SJSA1 (cell line): Measurements from ENCODE around the gene RTEL1. TPM values are rescaled to one million over a fixed set of nuclear protein-coding genes. Genes with fewer than 3 reads are reported as not detected.

Experiments used
- DNase-seq, 2 experiments: peaks; one replicate each; pipeline ENCODE4 v3.0.0-alpha.2; 2015 to 2020; ENCODE audit warnings: low spot score in 2 of 2, low read depth in 1 of 2
- H3K27ac ChIP-seq: fragments of 250-450 bp; sonication (Bioruptor Pico); 2 replicates; pipeline ENCODE4 v1.5.1; 2020; ENCODE audit warnings: mild to moderate bottlenecking, moderate library complexity
- H3K27me3 ChIP-seq: fragments of 250-450 bp; sonication (Bioruptor Pico); replicated peaks from 2 replicates; pipeline ENCODE4 v1.5.1; 2020; ENCODE audit warnings: mild to moderate bottlenecking, moderate library complexity
- H3K36me3 ChIP-seq: fragments of 250-450 bp; sonication (Bioruptor Pico); 2 replicates; pipeline ENCODE4 v1.5.1; 2020; ENCODE audit warnings: mild to moderate bottlenecking
- H3K4me1 ChIP-seq: fragments of 250-450 bp; sonication (Bioruptor Pico); replicated peaks from 2 replicates; pipeline ENCODE4 v1.6.1; 2021; ENCODE audit warnings: mild to moderate bottlenecking
- H3K4me3 ChIP-seq: fragments of 250-450 bp; sonication (Bioruptor Pico); 2 replicates; pipeline ENCODE4 v1.5.1; 2020; ENCODE audit warnings: mild to moderate bottlenecking
- H3K9me3 ChIP-seq: fragments of 250-450 bp; sonication (Bioruptor Pico); replicated peaks from 2 replicates; pipeline ENCODE4 v1.5.1; 2020; ENCODE audit warnings: mild to moderate bottlenecking
- total RNA-seq: library from RNA; depleted of rRNA; stranded (reverse); fragments of >200 nt; shearing (Covaris generic); gene quantifications from 2 replicates; pipeline ENCODE4 v1.2.3, GENCODE V29; 2014

The RTEL1 gene
- total RNA-seq, 1 experiment from 2014 or later, result 11.0 TPM

DNA sequence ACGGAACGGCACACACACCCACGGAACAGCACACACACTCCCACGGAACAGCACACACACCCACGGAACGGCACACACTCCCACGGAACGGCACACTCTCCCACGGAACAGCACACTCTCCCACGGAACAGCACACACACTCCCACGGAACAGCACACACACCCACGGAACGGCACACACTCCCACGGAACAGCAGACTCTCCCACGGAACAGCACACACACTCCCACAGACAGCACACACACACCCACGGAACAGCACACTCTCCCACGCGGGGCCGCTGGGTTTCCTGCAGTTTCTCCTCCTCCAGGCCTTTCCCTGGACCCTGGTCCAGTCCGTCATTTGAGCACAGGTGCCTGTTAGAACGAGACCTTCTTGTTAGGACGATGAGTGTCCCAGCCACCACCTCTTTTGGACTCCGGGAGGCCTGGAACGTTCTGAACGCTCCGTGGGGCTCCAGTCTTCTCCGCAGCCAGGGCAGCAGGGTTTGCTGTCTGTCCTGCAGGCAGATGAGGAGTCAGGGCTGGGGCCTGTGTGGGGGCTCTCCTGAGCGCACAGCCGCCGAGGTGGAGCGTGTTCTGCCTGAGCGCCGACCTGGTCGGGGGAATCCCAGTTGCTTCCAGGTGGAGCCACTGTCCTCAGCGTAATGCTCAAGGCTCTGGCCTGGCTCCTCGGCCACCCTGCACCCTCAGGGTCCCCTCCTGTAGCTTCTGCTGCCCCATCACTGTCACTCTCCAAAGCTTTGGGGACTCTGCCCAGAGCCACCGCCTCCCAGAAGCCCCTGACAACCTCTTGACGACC is 20.8 kb downstream of the RTEL1 start:
- Histone ChIP-seq H3K27ac (no peak overlapping the region), H3K4me3 (no peak overlapping the region), H3K27me3 (no peaks in the 10 kb centered on the region), H3K36me3 (peaks cover 60% of the 10 kb centered on the region), H3K9me3 (no peaks in the 10 kb centered on the region), H3K4me1 (peaks cover 23% of the 10 kb centered on the region)
- no peak for DNase-seq

DNA sequence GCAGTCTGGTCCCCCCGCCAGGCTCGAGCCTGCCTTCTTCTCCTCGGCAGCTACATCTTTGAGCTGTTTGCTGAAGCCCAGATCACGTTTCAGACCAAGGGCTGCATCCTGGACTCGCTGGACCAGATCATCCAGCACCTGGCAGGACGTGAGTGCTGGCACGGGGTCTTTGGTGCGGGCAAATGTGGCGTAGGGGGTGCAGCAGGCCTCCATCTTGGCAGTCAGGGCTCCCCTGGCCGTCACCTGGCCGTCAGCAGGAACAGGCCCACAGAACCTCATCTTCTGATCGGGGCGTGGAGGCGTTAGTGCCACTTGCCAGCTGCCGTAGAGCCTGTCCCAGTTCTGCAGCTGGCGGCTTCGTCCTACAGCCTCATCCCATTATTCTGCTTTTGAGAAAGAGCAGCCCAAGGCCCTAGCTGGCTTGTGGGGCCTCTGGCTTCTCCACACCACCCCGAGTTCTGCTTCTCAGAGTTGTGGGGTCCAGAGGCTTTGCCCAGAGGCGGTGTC is 21.7 kb downstream of the RTEL1 start:
- Histone ChIP-seq H3K27me3 (no peaks in the 10 kb centered on the region), H3K4me1 (peaks cover 23% of the 10 kb centered on the region), H3K4me3 (no peak overlapping the region), H3K9me3 (no peaks in the 10 kb centered on the region), H3K36me3 (peaks cover 64% of the 10 kb centered on the region), H3K27ac (no peak overlapping the region)
- DNase-seq, result no peak

DNA sequence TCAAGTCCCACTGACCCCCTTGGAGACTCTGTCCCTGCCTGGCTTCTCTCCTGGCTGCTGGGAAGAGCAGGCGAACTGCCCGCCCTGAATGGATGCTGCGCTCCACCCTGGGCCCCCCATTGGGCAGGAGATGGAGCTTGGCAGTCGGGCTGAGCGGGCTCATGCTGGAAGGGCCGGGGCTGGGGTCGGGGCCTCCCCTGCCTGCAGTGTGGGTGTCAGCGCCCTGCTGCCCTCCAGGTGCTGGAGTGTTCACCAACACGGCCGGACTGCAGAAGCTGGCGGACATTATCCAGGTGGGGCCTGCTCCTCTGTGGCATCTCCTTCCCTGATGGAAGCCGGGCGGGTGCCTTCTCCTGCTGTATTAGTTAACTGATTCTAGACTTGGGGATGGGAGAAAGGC is 22.3 kb downstream of the RTEL1 start:
- DNase-seq, result no peak
- Histone ChIP-seq H3K27ac (no peak overlapping the region), H3K4me3 (no peak overlapping the region), H3K36me3 (peaks cover 62% of the 10 kb centered on the region), H3K27me3 (no peaks in the 10 kb centered on the region), H3K4me1 (peaks cover 23% of the 10 kb centered on the region), H3K9me3 (no peaks in the 10 kb centered on the region)

DNA sequence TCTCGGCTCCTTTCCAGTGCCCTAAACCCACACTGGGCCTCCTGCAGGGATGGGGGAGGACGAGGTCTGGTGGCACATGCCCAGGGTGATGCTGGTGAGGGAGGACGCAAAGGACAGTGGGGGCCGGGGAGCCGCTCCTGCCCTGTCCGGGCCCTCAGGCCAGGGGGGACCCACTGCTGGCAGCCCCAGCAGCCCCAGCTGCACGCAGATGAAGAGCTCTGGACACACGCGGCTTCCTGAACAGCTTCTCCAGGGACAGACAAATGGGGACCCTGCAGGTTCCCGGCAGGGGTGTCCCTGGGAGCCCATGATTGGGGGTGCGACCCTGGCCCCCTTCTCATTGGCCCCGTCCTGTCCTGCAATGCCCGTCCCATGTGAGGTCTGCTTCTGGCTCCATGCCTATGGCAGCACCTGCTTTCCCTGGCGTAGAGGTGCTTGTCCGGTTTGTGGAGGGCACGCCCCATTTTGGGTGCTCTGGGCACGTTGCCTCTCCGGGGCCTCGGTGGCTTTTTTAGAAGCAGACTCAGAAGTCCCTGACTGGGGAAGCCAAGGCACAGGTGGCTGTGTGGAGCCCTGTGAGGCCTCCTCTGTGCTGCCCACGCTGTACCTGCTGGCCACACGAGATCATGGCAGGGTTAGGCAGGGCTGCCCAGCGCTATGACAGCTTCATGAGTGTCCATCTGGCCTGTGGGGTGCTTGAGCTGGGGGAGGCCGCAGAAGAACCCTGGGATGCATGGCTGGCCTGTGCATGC is 22.9 kb downstream of the RTEL1 start:
- Histone ChIP-seq H3K4me1 (peaks cover 23% of the 10 kb centered on the region), H3K27me3 (no peaks in the 10 kb centered on the region), H3K27ac (peak overlapping the region; percentile 81; the same call in 1 of the 2 replicates), H3K9me3 (no peaks in the 10 kb centered on the region), H3K36me3 (peaks cover 63% of the 10 kb centered on the region), H3K4me3 (no peak overlapping the region)
- no peak for DNase-seq

DNA sequence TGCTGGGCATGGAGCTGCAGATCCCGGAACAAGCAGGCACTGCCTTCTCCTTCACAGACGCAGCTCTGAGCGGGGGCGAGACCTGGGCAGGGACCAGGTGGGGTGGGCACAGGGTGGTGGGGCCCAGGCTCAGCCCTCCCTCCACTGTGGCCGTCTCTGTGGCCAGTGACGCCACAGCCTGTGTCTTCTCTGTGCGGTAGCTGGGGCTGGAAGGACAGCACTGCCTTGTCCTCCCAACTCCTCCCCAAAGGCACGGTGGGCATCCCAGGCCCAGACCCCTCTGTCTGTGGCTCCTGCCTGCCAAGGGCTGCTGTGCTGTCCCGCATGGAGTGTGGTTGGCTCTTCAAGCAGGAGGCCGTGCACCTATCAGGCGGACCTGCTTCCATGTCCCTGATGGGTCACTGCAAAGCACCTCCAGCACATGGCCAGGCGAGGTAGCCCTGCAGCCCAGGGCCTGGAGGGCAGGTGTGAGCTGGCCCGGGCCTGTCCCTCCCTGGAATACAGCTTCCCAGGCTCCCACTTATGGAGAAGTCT is 23.6 kb downstream of the RTEL1 start:
- H3K36me3 ChIP-seq, result peaks cover 63% of the 10 kb centered on the region
- H3K4me1 ChIP-seq, result peaks cover 23% of the 10 kb centered on the region
- no peak overlapping the region for H3K4me3 ChIP-seq
- H3K9me3 ChIP-seq, result no peaks in the 10 kb centered on the region
- no peaks in the 10 kb centered on the region for H3K27me3 ChIP-seq
- H3K27ac ChIP-seq, result peak overlapping the region; percentile 81
- no peak for DNase-seq

DNA sequence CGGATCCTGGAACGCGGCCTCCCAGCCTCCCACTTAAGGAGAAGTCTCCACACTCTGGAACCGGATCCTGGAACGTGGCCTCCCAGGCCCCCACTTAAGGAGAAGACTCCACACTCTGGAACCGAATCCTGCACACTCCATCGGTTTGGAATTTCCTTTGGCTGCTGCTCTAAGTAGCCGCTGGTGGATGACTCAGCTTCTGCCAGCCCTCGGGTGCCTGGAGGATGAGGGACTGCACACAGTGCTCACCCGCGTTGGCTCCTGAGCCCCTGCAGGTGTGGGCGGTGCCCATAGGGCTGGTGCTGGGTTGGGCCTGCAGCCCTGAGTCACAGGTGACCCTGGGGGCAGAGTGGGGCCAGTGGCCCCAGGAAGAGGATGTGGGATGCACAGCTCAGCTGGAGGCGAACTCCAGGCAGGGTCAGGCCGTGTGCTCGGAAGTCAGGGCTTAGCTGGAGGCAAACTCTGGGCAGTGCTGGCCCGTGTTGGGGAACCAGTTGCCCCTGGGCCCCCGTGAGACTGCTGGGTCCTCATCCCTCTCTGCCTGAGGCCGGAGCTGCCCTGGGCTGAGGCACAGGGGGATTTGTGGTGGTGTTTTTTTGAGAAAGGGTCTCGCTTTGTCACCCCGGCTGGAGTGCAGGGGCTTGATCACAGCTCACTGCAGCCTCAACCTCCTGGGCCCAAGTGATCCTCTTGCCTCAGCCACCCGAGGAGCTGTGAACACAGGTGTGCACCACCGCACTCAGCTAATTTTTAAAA is 24.4 kb downstream of the RTEL1 start:
- H3K36me3 ChIP-seq, result peaks cover 65% of the 10 kb centered on the region
- H3K27me3 ChIP-seq, result no peaks in the 10 kb centered on the region
- DNase-seq, result peak; percentile 95 to 97
- H3K4me3 ChIP-seq, result no peak overlapping the region
- H3K27ac ChIP-seq, result peak overlapping the region; percentile 81
- H3K9me3 ChIP-seq, result no peaks in the 10 kb centered on the region
- H3K4me1 ChIP-seq, result peaks cover 23% of the 10 kb centered on the region

DNA sequence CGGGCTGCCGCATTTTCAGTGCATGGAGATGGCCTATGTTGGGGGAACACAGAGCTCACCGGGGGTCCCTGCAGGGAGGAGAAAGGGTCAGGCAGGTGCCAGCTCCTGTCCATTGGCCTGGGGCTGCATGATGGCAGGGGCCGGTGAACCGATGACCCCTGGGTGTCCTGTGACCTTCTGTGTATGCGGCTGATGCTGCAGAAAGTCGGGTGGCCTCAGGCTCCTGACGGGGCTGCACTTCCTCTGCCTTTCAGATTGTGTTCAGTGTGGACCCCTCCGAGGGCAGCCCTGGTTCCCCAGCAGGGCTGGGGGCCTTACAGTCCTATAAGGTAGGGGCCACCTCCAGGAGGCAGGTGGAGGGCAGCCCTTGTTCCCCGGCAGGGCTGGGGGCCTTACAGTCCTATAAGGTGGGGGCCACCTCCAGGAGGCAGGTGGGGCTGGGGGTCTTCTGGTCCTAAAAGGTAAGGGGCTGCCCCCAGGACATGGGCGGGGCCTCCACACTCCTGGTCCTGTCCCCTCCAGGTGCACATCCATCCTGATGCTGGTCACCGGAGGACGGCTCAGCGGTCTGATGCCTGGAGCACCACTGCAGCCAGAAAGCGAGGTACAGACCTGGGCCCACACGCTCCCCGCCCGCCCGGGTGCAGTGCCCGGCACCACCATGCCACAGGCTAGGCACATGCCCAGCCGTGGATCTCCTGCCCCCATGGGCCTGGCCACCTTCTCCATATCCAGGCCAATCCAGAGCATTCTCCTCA is 27.3 kb downstream of the RTEL1 start:
- H3K27ac ChIP-seq, result no peak overlapping the region
- H3K27me3 ChIP-seq, result no peaks in the 10 kb centered on the region
- H3K36me3 ChIP-seq, result peaks cover 56% of the 10 kb centered on the region
- H3K9me3 ChIP-seq, result no peaks in the 10 kb centered on the region
- DNase-seq, result no peak
- H3K4me3 ChIP-seq, result no peak overlapping the region
- H3K4me1 ChIP-seq, result peaks cover 23% of the 10 kb centered on the region

DNA sequence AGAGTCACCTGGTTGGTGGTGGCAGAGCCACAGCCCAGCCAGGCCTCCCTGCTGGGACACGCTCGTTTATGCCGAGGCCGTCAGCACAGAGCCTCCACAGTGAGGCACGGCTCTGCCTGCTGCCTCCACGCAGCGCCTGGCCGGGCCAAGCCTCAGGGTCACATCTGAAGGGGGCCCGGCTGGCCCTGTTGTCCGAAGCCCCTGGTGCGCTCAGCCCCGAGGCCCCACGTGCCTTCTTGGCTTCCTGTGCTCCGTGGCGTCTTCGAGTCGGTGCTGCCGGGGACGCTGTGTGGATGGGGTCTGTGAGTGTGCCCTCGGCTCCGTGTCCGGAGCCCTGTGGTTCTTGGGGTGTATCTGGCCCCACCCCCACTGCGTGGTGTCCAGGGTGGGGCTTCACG is 28.0 kb downstream of the RTEL1 start:
- no peak for DNase-seq
- Histone ChIP-seq H3K4me3 (no peak overlapping the region), H3K4me1 (peaks cover 22% of the 10 kb centered on the region), H3K36me3 (peaks cover 52% of the 10 kb centered on the region), H3K27ac (no peak overlapping the region), H3K27me3 (no peaks in the 10 kb centered on the region), H3K9me3 (no peaks in the 10 kb centered on the region)

DNA sequence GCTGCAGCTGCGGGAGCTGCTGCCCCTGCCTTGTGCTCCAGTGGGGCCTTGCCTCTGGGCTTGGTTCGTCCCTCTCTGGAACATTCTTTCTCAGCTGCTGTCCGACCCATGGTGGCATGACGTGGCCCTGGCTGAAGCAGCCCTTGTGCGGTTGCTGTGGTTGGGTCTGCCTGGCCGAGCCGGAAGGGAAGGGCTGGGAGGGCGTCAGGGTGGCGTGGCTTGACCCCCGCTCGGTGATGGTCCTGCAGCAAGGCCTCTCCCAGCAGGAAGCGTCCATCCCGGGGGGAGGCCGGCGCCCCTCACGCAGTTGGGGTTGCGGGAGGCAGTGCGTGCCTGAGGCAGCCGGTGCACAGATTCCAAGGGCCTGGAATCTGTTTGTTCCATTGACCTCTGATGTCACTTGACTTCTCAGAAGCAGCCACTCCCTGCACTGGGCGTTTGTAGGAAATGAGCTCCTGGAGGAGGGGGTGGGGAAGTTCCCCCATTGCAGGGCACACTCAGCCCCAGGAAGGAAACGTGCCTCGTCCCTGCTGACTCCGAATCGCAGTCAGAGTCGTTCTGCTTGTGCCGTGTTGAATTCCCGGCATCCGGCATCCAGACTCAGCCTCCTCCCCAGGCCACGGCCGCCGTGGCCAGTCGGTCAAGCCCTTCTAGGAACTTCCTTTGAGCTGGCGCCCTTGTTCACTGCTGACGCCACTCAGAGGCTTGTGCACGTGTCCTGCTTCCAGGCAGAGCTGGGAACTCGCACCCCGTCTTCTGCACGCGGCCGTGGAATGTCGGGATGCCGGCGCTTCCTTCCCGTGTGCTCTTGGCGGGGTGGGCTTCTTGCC is 28.6 kb downstream of the RTEL1 start:
- no peak overlapping the region for H3K27ac ChIP-seq
- no peak for DNase-seq
- H3K4me1 ChIP-seq, result peaks cover 15% of the 10 kb centered on the region
- no peak overlapping the region for H3K4me3 ChIP-seq
- H3K27me3 ChIP-seq, result no peaks in the 10 kb centered on the region
- H3K36me3 ChIP-seq, result peaks cover 51% of the 10 kb centered on the region
- H3K9me3 ChIP-seq, result no peaks in the 10 kb centered on the region

DNA sequence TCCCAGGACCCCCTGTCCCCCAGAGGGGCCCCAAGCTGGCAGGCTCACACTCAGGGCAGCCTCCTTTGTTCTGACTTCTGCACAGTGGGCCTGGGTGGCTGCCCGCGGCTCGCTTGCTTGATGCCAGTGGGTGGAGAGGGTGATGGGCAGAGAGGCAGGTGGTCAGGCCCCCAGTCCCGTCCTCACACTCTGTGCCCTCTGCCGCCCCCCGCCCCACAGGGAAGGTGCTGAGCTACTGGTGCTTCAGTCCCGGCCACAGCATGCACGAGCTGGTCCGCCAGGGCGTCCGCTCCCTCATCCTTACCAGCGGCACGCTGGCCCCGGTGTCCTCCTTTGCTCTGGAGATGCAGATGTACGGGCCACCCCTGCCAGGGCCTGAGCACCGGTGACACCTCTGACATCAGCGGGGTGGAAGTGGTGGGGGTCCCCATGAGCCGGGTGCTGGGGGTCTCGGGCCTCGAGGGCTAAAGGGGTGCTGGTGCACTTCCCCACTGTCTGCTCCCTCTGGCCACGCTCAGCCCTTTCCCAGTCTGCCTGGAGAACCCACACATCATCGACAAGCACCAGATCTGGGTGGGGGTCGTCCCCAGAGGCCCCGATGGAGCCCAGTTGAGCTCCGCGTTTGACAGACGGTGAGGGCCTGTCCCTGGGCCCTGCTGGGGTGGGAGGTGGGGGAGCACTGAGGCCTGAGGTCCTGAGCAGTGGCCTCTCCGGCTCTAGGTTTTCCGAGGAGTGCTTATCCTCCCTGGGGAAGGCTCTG is 29.5 kb downstream of the RTEL1 start:
- Histone ChIP-seq H3K27me3 (no peaks in the 10 kb centered on the region), H3K4me3 (no peak overlapping the region), H3K27ac (no peak overlapping the region), H3K4me1 (peaks cover 8% of the 10 kb centered on the region), H3K36me3 (peaks cover 48% of the 10 kb centered on the region), H3K9me3 (no peaks in the 10 kb centered on the region)
- no peak for DNase-seq

DNA sequence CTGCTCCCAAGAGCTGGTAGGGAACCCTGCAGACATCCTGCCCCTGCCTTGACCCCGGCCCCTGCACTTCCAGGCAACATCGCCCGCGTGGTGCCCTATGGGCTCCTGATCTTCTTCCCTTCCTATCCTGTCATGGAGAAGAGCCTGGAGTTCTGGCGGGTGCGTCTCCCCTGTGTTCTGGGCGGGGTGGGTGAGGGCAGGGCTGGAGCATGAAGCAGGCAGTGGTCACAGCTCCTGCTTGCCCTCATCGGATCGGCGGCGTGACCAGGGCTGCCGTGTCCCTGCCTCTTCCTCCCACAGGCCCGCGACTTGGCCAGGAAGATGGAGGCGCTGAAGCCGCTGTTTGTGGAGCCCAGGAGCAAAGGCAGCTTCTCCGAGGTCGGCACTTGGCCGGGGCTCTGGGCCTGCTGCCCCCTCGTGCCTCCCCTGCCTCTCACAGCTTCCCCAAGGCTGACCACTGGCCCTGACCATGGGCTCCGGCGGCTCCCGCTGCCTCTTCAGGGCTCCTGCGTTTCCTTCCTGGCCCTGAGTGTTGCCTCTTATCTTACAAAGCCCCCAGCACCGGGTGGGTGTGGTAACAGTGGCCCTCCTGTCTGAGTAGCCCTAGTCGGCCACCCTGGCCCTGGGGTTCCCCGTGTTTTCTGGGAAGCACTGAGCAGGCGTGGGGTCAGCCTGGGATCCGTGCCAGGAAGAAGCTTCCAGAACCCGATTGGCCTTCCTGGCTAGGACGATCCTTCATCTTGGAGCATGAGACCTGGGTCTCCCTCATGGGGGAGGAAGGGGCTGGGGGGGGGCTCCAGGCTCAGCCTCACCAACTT is 30.3 kb downstream of the RTEL1 start:
- Histone ChIP-seq H3K27me3 (no peaks in the 10 kb centered on the region), H3K4me3 (no peak overlapping the region), H3K4me1 (no peaks in the 10 kb centered on the region; the same call in 1 of the 2 replicates), H3K27ac (no peak overlapping the region), H3K36me3 (peaks cover 40% of the 10 kb centered on the region), H3K9me3 (no peaks in the 10 kb centered on the region)
- no peak for DNase-seq
